ENCODE measurements around the gene DNMT1. TPM values are rescaled to one million over a fixed set of nuclear protein-coding genes. Genes with fewer than 3 reads are reported as not detected.

Gene DNMT1
- total RNA-seq, 6 donors from 2014 or later = 54.0 to 166 (median 63.9) TPM

DNA sequence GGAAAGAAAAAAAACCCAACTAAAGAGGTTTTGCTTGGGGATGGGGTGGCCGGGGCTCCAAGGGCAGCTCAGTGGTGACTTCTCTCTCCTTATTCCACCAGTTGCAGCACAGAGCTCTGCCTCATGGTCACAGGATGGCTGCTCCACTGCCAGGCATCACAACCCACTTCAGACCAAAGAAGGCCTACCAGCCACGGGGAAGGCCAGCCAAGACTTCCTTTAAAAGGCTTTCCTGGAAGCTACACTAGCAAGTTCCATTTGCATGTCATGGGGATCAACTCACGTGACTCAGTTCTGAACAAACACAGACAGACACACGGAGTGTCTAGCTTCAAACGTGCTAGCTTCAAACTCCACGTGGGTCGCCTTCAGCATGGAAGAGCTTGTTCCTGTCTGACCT lies 61.8 kb downstream of the DNMT1 start:
- Histone ChIP-seq H3K9me3 (no peaks in the 10 kb centered on the region), H3K4me1 (no peaks in the 10 kb centered on the region), H3K4me3 (no peak overlapping the region), H3K36me3 (peaks cover 13 to 89% (median 61%) of the 10 kb centered on the region in 4 donors), H3K27me3 (no peaks in the 10 kb centered on the region), H3K27ac (no peak overlapping the region)
- TF ChIP-seq POLR2AphosphoS5 (IDR thresholded peaks at IDR 0.05) (no peak), EP300 (IDR thresholded peaks at IDR 0.05) (no peak), POLR2A (IDR thresholded peaks at IDR 0.05) (no peak)
- TF ChIP-seq, protein P1, sequence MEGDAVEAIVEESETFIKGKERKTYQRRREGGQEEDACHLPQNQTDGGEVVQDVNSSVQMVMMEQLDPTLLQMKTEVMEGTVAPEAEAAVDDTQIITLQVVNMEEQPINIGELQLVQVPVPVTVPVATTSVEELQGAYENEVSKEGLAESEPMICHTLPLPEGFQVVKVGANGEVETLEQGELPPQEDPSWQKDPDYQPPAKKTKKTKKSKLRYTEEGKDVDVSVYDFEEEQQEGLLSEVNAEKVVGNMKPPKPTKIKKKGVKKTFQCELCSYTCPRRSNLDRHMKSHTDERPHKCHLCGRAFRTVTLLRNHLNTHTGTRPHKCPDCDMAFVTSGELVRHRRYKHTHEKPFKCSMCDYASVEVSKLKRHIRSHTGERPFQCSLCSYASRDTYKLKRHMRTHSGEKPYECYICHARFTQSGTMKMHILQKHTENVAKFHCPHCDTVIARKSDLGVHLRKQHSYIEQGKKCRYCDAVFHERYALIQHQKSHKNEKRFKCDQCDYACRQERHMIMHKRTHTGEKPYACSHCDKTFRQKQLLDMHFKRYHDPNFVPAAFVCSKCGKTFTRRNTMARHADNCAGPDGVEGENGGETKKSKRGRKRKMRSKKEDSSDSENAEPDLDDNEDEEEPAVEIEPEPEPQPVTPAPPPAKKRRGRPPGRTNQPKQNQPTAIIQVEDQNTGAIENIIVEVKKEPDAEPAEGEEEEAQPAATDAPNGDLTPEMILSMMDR (IDR thresholded peaks at IDR 0.05) = no peak
- no peak for DNase-seq
- WGBS, 2 donors = 86 to 89% methylated on average over 6 to 7 of the region's 7 CpGs
- no peak for ATAC-seq (ENCODE audit: low FRiP score in 2 of 2)

DNA sequence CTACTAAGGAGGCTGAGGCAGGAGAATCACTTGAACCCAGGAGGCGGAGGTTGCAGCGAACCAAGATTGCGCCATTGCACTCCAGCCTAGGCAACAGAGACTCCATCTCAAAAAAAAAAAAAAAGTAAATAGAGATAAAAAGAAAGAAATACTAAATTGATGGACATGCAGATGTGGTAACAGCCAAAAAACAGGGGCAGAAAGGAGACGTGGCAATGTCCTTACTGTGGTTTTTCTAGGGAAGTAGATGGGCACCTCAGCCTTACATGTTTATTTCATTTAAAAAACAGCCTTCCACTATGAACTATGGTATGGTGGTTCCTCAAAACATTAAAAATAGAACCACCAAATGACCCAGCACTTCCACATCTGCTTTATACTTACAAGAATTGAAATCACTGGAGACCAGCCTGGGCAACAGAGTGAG lies 68.5 kb downstream of the DNMT1 start:
- peaks cover 0 to 28% (median 14%) of the 10 kb centered on the region in 4 donors for H3K36me3 ChIP-seq
- H3K27me3 ChIP-seq = no peaks in the 10 kb centered on the region
- no peak overlapping the region for H3K4me3 ChIP-seq
- DNase-seq = no peak
- peak in 1 of 2 donors; percentile 72 for ATAC-seq (ENCODE audit: low FRiP score in 2 of 2)
- no peaks in the 10 kb centered on the region for H3K9me3 ChIP-seq
- peak overlapping the region; percentile 27 to 69 (median 60) for H3K27ac ChIP-seq
- H3K4me1 ChIP-seq = peaks cover 0 to 10% (median 0%) of the 10 kb centered on the region in 4 donors
- no peak for TF ChIP-seq POLR2AphosphoS5 (IDR thresholded peaks at IDR 0.05)
- TF ChIP-seq EP300 (IDR thresholded peaks at IDR 0.05) = no peak
- no peak for TF ChIP-seq POLR2A (IDR thresholded peaks at IDR 0.05)
- TF ChIP-seq, protein P1 (IDR thresholded peaks at IDR 0.05) = no peak
- WGBS, 2 donors = 74 to 82% methylated on average over 4 of the region's 4 CpGs

DNA sequence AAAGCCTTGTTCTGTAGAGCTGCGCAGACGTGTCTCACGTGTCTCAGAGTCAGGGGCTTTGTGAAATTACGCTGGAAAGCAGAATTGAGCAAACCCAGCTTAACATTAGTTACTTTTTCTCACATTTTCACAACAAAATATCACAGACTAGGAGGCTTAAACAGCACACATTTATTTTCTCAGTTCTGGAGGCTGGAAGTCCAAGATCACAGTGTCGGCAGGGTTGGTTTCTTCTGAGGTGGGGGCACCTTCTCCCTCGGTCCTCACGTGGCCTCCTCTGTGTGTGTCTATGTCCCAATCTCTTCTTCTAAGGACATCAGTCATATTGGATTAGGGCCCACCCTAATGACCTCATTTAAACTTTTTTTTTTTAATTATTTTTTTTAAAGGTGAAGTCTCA lies 70.3 kb downstream of the DNMT1 start:
- TF ChIP-seq POLR2AphosphoS5 (IDR thresholded peaks at IDR 0.05) = no peak
- TF ChIP-seq, protein P1 (IDR thresholded peaks at IDR 0.05) = no peak
- no peak for TF ChIP-seq EP300 (IDR thresholded peaks at IDR 0.05)
- no peak for TF ChIP-seq POLR2A (IDR thresholded peaks at IDR 0.05)
- ATAC-seq (ENCODE audit: low FRiP score in 2 of 2) (no peak), DNase-seq (no peak)
- H3K9me3 ChIP-seq = no peaks in the 10 kb centered on the region
- H3K4me1 ChIP-seq = peaks cover 3 to 18% (median 6%) of the 10 kb centered on the region in 4 donors
- no peak overlapping the region for H3K27ac ChIP-seq
- H3K27me3 ChIP-seq = no peaks in the 10 kb centered on the region
- WGBS, 2 donors = 94 to 99% methylated on average over 7 of the region's 7 CpGs
- no peak overlapping the region for H3K4me3 ChIP-seq
- peaks cover 0 to 13% (median 4%) of the 10 kb centered on the region in 4 donors for H3K36me3 ChIP-seq

DNA sequence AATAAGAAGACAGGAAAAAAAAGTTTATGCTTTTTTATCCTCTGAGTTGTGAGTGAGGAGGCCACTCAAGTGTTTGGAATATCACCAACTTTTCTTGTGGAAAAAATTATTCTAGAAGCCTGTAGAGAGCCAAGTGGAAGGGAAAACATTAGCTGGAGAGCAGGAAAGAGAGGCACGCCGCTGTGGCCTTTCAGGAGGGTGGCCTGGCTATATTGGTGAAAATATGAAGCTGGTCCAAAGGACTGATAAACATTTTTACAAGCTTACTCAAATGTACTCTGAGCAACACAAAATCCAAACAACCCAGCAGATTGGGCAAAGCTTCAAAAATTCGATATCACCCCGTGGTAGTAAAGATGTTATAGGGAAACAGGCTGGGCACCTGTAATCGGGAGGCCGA lies 72.7 kb downstream of the DNMT1 start:
- ATAC-seq (ENCODE audit: low FRiP score in 2 of 2) = no peak
- no peaks in the 10 kb centered on the region for H3K27me3 ChIP-seq
- peaks cover 5 to 16% (median 8%) of the 10 kb centered on the region in 4 donors for H3K36me3 ChIP-seq
- WGBS, 2 donors = 50 to 59% methylated on average over 6 of the region's 6 CpGs
- no peak for DNase-seq
- TF ChIP-seq, protein P1 (IDR thresholded peaks at IDR 0.05) = no peak
- TF ChIP-seq POLR2AphosphoS5 (IDR thresholded peaks at IDR 0.05) = no peak
- no peak for TF ChIP-seq POLR2A (IDR thresholded peaks at IDR 0.05)
- TF ChIP-seq EP300 (IDR thresholded peaks at IDR 0.05) = no peak
- H3K4me3 ChIP-seq = no peak overlapping the region
- H3K27ac ChIP-seq = peak overlapping the region; percentile 17 to 66 (median 46)
- peaks cover 13 to 28% (median 21%) of the 10 kb centered on the region in 4 donors for H3K4me1 ChIP-seq
- no peaks in the 10 kb centered on the region for H3K9me3 ChIP-seq

Measured in upper lobe of left lung (tissue), 6 donors.